ENCODE data around the gene GPER1. TPM values are rescaled to one million over a fixed set of nuclear protein-coding genes. Genes with fewer than 3 reads are reported as not detected.

GPER1 gene
- total and polyA plus RNA-seq, 2 experiments from 2014 or later = 0.89 TPM; not detected in 1

GRCh38 chr7:1099637-1100036 lies 11.7 kb downstream of the GPER1 start:
- Histone ChIP-seq H3F3A (replicated peaks; ENCODE audit: low read depth) (no peaks in the 10 kb centered on the region), H3K4me1 (ENCODE audit: insufficient read depth) (no peaks in the 10 kb centered on the region), H3K27ac (ENCODE audit: low read depth) (no peak overlapping the region), H3K36me3 (ENCODE audit: insufficient read depth) (no peaks in the 10 kb centered on the region), H4K20me1 (replicated peaks; ENCODE audit: insufficient read depth) (no peaks in the 10 kb centered on the region; the same call in none of the 2 replicates), H3K79me2 (replicated peaks; ENCODE audit: insufficient read depth) (peaks cover 43% of the 10 kb centered on the region), H3K9me2 (ENCODE audit: insufficient read depth) (no peaks in the 10 kb centered on the region), H2AFZ (no peak overlapping the region), H3K4me3 (no peak overlapping the region), H3K27me3 (ENCODE audit: insufficient read depth) (no peaks in the 10 kb centered on the region), H3K4me2 (no peak overlapping the region)
- Mint-ChIP-seq H3K36me3 (ENCODE audit: low read depth) (peaks cover 24% of the 10 kb centered on the region), H3K27me3 (ENCODE audit: insufficient read depth, low read depth, poor library complexity) (peaks cover 7% of the 10 kb centered on the region), H3K4me1 (no peaks in the 10 kb centered on the region), H3K27ac (no peak overlapping the region), H3K4me3 (no peak overlapping the region), H3K9me3 (peaks cover 3% of the 10 kb centered on the region; the same call in 1 of the 3 replicates)
- ATAC-seq (no peak), DNase-seq (ENCODE audit: low spot score) (no peak)
- TF ChIP-seq EZH2 (IDR thresholded peaks at IDR 0.05; ENCODE audit: low read depth, unreplicated experiment) = no peak
- TF ChIP-seq REST (IDR thresholded peaks at IDR 0.05; ENCODE audit: unreplicated experiment) = no peak
- no peak for TF ChIP-seq CTCF (conservative IDR thresholded peaks at IDR 0.05; ENCODE audit: low read depth in 2 of 2)
- TF ChIP-seq ETS1 (IDR thresholded peaks at IDR 0.05) = no peak
- TF ChIP-seq POLR2AphosphoS5 (IDR thresholded peaks at IDR 0.05; ENCODE audit: low read depth) = no peak
- TF ChIP-seq CREB1 (CRISPR knock-in tag; IDR thresholded peaks at IDR 0.05; ENCODE audit: low read depth) = no peak
- TF ChIP-seq NANOG (IDR thresholded peaks at IDR 0.05; ENCODE audit: borderline replicate concordance) = no peak
- no peak for TF ChIP-seq ZNF114 (CRISPR knock-in tag; IDR thresholded peaks at IDR 0.05)
- TF ChIP-seq STAT1 (IDR thresholded peaks at IDR 0.05; ENCODE audit: unreplicated experiment) = no peak
- TF ChIP-seq JUNB (IDR thresholded peaks at IDR 0.05; ENCODE audit: unreplicated experiment) = no peak
- no peak for TF ChIP-seq ZNF331 (CRISPR knock-in tag; IDR thresholded peaks at IDR 0.05; ENCODE audit: low read depth)
- no peak for TF ChIP-seq EZH2phosphoT487 (IDR thresholded peaks at IDR 0.05; ENCODE audit: unreplicated experiment)
